IPS-18c (cell line): Measurements from ENCODE around the gene NMRK1.

Experiments
- H3K4me3 ChIP-seq: 2 replicates; pipeline ENCODE4 v1.7.0; 2013; ENCODE audit warnings: low read depth, mild to moderate bottlenecking, low read length, moderate library complexity; ENCODE audit not compliant: insufficient read depth
- H3K9me3 ChIP-seq: one replicate; pipeline ENCODE4 v1.6.1; 2013; ENCODE audit warnings: mild to moderate bottlenecking, low read length, moderate library complexity; ENCODE audit not compliant: control insufficient read depth, insufficient read depth

NMRK1 gene

DNA sequence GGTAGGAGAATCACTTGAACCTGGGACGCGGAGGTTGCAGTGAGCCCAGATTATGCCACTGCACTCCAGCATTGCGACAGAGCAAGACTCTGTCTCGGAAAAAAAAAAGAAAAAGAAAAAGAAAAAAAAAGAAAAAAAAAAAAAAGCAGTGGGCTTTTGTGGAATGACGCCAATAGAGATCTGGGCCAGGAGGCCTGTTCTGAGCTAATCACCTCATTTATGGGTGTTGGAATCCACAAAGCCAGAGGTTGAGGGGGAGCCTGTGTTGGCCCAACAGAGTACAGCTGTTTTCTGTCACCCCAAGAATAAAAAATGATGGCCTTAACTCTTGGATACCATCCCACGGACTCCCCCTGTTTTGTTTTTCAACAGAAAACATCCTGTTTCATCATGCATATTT is 18.9 kb upstream of the NMRK1 start:
- Histone ChIP-seq H3K4me3 (no peak overlapping the region), H3K9me3 (no peaks in the 10 kb centered on the region)

DNA sequence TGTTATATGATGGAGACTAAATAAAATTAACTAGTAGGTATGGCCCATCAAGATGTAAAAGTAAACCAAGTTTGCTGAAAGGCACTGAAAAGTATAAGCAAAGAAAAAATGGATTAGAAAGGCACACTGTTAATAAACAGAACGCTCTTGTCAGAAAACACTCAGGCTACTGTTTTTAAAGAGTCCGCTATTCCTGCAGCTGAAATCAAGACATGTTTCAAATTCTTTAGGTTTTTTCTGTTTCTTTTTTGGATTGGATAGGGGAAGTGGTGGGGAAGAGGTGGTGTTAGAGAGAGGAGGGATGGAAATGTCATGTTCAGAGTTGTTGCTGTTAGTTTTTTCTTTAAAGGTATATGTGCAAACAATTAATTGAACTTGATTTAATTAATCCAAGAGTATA is 17.9 kb upstream of the NMRK1 start:
- Histone ChIP-seq H3K9me3 (no peaks in the 10 kb centered on the region), H3K4me3 (no peak overlapping the region)

- H3K4me3 ChIP-seq: no peak overlapping the region
- no peaks in the 10 kb centered on the region for H3K9me3 ChIP-seq
Observed at GRCh38 chr9:75105019-75105540, 17.1 kb upstream of the NMRK1 start.

GRCh38 chr9:75104607-75105006 is 16.7 kb upstream of the NMRK1 start:
- Histone ChIP-seq H3K9me3 (no peaks in the 10 kb centered on the region), H3K4me3 (no peak overlapping the region)

- no peaks in the 10 kb centered on the region for H3K9me3 ChIP-seq
- no peak overlapping the region for H3K4me3 ChIP-seq
Observed at GRCh38 chr9:75102177-75102790, 14.3 kb upstream of the NMRK1 start.

DNA sequence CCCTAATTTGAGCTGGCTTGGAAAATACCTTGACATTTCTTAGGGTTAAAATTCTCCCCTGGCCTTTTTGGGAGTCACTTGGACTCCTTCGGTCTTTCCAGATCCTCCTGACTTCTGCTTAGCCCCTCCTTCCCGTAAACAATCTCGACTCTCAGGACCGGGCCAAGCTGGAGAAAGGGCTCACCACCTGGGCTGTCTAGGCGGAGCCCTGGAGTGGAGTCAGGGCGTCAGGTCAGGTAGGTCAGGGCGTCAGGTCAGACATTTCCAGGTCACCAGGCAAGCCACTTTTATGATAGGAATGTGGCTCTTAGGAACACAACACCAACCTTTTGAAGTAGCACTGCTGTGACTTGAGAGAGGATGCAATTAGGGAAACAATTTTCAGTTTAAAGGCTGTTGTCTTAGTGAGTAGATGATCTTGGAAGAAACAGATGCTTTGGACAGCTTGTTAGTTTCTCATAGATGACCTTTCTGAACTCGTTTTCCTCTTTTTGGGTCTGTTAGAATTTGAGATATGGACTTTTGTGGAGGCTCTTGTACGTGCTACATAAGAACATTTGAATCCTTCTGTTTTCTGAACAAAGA is 13.1 kb upstream of the NMRK1 start:
- Histone ChIP-seq H3K9me3 (no peaks in the 10 kb centered on the region), H3K4me3 (no peak overlapping the region)

GRCh38 chr9:75096796-75097195 is 8.8 kb upstream of the NMRK1 start:
- Histone ChIP-seq H3K4me3 (no peak overlapping the region), H3K9me3 (no peaks in the 10 kb centered on the region)

DNA sequence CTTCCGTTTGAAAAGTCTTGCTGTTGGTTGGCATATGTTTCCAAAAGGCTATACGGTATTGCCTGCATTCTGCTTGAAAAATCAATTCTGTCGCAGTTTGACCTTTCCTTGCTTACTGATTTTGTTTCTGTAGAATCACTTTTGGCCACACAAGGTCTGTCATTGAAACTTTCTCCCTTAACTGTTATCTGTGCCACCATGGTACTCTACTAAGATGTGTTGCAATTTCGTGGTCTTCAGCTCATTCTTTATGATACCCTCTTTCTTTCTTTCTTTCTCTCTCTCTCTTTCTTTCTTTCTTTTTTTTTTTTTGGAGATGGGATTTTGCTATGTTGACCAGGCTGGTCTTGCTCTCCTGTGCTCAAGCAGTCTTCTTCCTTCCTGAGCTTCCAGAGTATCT is 4.8 kb upstream of the NMRK1 start:
- Histone ChIP-seq H3K9me3 (no peaks in the 10 kb centered on the region), H3K4me3 (no peak overlapping the region)

DNA sequence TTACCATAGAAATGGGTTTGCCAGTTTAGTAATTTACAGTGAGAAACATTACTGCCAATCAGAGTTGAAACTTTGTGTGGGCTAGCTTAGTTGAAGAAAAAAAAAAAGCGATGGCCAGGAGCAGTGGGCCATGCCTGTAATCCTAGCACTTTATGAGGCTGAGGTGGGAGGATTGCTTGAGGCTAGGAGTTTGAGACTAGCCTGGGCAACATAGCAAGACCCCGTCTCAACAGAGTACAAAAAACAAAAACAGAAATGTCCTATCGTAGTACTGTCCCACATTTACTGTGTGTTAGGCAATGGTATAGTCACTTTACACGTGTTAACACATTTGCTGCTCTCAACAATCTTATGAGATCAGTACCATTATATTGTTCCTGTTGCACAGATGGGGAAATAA is 2.6 kb upstream of the NMRK1 start:
- H3K4me3 ChIP-seq: no peak overlapping the region
- no peaks in the 10 kb centered on the region for H3K9me3 ChIP-seq

GRCh38 chr9:75089373-75089766 is 1.4 kb upstream of the NMRK1 start:
- Histone ChIP-seq H3K9me3 (no peaks in the 10 kb centered on the region), H3K4me3 (peak overlapping the region; percentile 68; the same call in 1 of the 2 replicates)

DNA sequence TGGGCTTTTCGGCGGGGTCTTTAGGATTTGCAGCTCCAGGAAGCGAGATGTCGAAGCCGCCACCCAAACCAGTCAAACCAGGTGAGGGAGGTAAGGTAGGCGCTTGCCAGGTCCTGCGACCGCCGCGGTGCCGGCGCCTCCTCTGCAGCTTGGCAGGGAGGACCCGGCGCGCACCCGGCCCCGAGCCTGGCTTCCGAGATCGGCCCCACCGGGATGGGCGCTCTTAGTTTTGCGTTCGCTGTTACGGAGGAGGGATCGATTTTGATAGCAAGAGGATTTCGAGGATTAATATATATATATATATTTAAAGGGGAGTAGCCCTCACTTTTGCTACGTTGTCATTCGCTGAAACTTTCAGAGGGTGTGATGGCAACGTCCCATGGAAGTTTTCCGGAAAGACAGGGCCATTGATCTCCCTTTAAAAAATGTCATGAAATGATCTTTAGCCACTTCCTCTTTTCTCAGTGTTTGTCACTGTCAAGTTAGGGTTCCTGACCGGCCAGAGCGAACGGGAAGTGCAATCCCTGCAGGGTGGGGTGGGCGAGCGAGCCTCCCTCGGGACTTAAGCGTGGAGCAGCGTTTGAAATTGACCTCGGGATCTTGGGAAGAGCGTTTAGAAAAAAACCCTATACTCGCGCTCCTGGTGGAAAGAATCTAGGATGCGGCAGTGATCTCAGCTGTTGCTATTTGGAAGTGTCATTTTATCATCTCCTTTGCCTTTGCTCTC is 854 bp upstream of the NMRK1 start:
- Histone ChIP-seq H3K9me3 (no peaks in the 10 kb centered on the region), H3K4me3 (peak overlapping the region; percentile 68)

- H3K4me3 ChIP-seq: peak overlapping the region; percentile 85
- no peaks in the 10 kb centered on the region for H3K9me3 ChIP-seq
Observed at GRCh38 chr9:75087289-75087823, 599 bp downstream of the NMRK1 start.

- peak overlapping the region; percentile 85; the same call in 1 of the 2 replicates for H3K4me3 ChIP-seq
- no peaks in the 10 kb centered on the region for H3K9me3 ChIP-seq
Observed at GRCh38 chr9:75086541-75087288, 1.2 kb downstream of the NMRK1 start.

- H3K9me3 ChIP-seq: no peaks in the 10 kb centered on the region
- no peak overlapping the region for H3K4me3 ChIP-seq
Observed at GRCh38 chr9:75085640-75086039, 2.3 kb downstream of the NMRK1 start.

DNA sequence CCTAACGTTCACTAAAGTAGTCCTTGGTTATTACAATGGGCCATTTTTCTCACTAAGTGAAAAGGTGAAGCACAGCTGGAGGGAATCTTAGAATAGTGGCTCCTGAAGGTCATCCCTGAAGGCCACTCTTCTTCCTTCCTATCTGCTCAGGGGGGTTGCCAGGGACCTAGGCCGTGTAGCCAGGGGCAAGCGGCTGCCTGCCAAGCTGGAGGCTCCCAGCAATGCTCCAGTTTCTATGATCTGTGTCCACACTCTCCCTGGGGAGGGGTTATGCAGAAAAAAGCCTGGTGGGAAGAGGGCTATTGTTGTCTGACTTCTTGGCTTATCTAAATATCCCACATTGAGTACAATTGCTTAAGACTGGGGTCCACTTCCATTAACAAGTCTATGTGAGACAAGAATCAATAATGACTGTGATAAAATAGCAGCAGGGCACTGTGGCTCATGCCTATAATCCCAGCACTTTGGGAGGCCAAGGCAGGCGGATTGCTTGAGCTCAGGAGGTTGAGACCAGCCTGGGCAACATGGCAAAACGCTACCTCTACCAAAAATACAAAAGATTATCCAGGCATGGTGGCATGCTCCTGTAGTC is 3.8 kb downstream of the NMRK1 start:
- H3K4me3 ChIP-seq: no peak overlapping the region; the same call in 1 of the 2 replicates
- H3K9me3 ChIP-seq: no peaks in the 10 kb centered on the region

- H3K4me3 ChIP-seq: no peak overlapping the region
- H3K9me3 ChIP-seq: no peaks in the 10 kb centered on the region
Observed at GRCh38 chr9:75083188-75083970, 4.6 kb downstream of the NMRK1 start.
